GM21390 (cell line): Measurements from ENCODE around the gene ZNF77.
"Not testable (repeated sequence)": the region's sequence is repeated elsewhere in the genome, so short reads cannot be mapped to it uniquely, and the experiment has no call there.

Experiments used
- ATAC-seq: cut with Tn5 transposase; IDR thresholded peaks from one replicate; pipeline ENCODE4 v1.9.1; 2021; ENCODE audit not compliant: unreplicated experiment

Gene ZNF77

DNA sequence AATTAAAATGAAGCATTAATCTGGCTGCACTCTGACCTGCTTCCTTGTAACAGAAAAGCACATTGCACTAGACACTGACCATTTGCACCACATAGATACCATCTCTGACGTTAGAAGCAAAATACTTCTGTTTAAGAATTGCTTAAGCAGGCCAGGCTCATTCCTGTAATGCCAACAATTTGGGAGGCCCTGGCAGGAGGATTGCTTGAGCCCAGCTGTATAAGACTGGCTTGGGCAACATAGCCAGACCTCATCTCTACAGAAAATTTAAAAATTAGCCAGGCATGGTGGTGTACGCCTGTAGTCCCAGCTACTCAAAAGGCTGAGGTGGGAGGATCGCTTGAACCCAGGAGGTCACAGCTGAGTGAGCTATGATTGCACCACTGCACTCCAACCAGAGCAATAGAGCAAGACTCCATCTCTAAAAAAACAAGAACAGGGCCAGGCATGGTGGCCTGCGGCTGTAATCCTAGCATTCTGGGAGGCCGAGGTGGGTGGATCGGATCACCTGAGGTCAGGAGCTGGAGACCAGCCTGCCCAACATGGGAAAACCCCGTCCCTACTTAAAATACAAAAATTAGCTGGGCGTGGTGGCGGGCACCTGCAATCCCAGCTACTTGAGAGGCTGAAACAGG, 25.5 kb upstream of the ZNF77 start:
- ATAC-seq: no peak

DNA sequence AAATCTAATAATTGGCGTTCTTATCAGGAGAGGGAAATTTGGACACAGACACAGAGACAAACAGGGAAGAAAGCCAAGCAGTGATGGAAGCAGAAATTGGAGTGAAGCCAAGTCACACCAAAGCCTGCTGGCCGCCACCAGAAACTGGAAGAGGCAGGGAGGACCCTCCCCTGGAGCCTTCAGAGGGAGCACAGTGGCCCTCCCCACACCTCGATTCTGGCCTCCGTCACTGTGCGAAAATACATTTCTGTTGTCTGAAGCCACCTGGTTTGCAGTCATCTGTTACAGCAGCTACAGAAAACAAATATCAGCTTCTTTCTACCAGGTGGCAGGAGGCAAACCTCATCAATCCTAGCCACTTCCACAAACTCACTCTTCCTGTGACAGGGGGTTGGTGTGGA, 24.3 kb upstream of the ZNF77 start:
- no peak for ATAC-seq

DNA sequence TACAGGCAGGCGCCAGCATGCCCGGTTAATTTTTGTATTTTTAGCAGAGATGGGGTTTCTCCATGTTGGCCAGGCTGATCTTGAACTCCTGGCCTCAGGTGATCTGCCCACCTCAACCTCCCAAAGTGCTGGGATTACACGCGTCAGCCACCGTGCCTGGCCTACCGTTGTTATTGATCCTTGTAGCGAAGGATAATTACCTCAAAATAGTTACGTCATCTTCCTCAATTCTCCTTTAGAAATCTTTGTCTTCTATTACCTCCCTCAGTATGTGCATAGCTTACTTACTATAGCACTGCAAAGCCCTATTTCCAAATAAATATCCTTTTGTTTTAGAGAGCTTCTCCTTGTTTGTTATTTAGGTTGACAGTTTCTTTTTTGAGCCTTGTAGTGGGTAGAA, 23.2 kb upstream of the ZNF77 start:
- ATAC-seq: no peak

DNA sequence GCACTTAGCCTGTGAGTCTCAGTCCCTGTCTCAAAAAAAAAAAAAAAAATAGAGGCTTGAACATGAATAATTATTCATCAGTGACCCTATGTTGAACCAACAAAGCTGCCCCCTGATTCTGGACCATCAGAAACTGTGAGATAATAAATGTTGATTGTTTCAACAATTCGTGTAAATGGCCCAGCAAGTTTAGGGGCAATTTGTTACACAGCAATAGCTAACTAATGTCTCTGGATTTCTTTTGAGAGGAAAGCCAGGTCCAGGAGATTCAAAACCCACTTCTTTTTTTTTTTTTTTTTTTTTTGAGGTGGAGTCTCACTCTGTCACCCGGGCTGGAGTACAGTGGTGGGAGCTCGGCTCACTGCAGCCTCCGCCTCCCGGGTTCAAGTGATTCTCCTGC, 20.1 kb upstream of the ZNF77 start:
- no peak for ATAC-seq

DNA sequence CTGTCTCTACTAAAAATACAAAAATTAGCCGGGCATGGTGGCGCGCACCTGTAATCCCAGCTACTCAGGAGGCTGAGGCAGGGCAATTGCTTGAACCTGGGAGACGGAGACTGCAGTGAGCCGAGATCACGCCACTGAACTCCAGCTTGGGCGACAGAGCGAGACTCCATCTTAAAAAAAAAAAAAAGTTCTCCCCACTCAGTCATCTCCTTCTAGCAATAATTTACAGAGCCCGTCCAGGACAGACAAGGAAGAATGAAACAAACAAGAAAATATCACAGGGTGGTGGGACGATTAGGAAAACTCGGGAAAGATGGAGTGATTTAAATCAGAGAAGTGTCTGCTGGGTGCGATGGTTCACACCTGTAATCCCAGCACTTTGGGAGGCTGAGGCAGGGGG, 18.9 kb upstream of the ZNF77 start:
- ATAC-seq: not testable (repeated sequence)

DNA sequence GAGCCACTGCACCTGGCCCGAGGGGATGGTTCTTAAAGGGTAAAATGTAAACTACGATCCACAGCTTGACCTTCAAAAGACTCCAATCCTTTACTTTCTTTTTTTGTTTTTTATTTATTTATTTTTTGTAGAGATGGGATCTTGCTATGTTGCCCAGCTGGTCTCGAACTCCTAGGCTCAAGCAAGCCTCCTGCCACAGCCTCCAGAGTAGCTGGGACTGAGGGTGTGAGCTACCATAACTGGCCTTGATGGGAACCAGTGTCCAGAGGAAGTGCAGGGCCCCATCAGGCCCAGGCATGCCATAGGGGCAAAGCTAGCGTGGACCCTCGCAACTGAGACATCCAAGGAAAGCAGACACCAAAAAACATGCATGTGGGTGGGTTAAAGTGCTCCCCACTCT, 18.4 kb upstream of the ZNF77 start:
- no peak for ATAC-seq

DNA sequence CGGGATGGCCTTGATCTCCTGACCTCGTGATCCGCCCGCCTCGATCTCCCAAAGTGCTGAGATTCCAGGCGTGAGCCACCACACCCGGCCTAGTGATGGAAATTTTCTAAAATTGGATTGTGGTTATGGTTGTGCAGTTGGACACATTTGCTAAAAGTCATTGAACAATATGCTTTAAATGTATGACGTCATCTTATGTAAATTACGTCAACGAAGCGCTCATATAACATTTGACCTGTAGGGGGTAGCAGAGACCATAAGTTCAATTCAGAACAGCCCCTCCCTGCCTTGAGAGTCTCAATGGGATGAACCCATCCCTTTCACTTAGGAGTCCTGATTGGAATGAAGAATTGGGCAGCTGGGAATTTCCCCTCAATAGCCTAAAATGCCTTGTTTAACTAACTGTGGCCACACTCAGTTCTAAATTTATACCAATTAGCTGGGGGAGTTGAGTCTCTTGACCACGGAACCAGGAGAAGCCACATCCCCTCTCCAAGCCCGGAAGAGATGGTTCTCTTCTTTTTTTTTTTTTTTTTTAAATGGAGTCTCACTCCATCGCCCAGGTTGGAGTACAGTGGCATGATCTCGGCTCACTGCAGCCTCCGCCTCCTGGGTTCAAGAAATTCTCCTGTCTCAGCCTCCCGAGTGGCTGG, 17.4 kb upstream of the ZNF77 start:
- ATAC-seq: no peak

DNA sequence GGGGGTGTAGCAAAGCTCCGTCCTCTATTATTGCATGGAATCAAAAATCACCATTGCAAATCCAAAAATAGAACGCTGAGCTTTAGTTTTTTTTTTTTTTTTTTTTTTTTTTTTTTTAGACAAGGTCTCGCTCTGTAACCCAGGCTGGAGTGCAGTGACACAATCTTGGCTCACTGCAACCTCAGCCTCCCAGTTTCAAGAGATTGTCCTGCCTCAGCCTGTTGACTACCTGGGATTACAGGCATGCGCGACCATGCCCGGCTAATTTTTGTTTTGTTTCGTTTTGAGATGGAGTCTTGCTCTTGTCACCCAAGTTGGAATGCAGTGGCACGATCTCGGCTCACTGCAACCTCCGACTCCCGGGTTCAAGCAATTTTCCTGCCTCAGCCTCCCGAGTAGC, 15.3 kb upstream of the ZNF77 start:
- ATAC-seq: no peak

DNA sequence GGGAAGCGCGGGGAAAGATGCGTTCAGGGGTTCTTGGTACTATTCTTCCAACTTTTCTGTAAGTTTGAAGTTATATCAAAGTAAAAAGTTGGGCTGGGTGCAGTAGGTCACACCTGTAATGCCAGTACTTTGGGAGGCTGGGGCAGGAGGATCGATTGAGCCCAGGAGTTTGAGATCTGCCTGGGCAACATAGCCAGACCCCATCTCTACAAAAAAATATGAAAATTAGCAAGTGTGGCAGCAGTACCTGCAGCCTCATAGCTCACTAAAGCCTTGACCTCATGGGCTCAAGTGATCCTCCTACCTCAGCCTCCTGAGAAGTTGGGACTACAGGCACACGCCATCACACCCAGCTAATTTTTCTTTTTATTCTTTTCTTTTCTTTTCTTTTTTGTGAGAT, 12.4 kb upstream of the ZNF77 start:
- no peak for ATAC-seq

DNA sequence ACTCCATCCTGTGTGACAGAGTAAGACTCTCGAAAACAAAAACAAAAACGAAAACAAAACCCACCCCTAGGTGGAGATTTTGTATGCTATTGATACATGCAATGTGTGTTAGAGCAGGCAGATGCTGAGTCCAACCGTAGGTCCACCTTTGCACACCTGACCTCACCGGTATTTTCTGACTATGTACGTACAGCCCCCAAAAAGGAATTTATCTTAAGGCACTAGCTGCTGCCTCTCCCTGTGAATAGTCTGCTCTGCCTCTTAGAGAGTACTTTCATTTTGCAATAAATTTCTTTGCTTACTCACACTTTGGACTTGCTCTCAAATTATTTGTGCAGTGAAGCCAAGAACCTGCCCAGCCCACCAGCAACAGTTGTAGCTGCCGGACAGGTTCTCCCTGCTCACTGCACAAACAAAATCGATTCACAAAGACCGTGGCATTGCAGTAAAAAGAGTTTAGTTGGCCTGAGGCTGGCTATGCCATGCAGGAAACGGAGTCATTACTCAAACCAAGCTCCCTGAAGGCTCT, 8.2 kb upstream of the ZNF77 start:
- ATAC-seq: no peak

DNA sequence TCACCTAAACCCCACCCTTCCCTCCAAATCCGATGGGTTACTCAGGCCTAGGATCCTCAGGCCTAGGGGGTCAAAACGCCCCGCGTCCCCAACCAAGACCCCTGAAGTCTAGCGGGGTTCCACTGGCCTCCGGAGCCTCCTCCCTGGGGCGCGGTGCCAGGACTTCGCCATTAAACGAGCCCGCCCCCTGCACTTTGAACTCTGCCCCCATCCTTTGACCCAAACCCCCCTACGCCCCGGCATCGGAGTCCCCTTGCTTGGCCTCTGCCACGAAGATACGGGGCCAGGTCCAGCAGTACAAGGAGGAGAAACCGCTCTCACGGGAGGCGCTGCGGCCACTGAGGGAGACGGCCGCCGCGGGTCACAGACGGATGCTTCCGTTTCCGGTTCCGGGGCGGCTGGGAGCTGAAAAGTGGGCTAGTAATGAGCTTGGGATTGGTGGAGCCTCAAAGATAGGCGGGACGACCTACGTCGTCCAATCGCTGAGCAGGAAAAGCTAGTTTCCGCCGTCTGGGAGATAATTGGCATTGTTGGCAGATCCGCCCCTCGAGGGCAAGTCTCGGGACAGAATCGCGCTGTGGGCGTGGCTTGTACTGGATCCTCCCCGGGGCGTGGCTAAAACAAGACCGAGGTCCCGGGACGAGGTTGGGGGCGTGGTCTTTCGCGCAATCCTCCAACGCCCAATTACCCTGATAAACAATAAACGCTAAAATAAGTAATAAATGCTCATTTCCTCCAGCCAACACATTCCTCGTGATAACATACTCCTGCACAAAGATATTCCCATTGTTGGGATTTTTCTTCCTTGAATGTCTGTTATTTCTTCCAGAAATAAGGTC, 5.7 kb upstream of the ZNF77 start:
- peak; percentile 90 for ATAC-seq

DNA sequence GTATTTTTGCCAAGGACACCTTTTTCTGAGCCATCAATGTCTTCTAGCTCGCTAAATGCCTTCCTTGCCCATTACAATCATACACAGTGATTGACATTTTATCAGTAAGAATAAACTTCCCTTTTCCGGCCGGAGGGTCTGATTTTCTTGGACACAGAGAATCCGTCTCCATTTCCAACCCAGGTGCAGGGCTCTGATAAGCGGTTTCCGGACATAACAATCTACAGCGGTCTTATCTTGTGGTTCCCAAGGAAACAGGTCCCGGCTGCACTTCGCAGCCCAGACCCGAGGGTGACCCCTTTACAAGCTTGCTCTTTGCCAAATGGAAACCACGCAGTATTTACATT, 5.1 kb upstream of the ZNF77 start:
- ATAC-seq: no peak

DNA sequence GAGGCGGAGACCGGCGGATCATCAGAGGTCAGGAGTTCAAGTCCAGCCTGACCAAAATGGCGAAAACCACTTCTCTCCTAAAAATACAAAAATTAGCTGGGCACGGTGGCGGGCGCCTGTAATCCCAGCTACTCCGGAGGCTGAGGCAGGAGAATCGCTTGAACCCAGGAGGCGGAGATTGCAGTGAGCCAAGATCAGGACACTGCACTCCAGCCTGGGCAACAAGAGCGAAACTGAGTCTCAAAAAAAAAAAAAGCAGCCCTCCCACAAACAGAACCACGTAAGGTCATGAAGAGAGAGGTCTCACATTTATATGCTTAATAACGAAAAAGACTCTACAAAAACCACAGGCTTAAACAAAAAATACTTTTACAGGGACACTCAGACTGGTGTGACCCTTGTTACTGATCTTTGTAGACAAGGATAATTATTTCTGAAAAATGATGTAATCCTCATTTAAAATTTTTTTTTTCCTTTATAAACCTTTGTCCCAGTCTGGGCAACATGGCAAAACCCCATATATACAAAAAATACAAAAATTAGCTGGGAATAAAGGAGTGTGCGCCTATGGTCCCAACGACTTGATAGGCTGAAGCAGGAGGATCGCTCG, 909 bp upstream of the ZNF77 start:
- no peak for ATAC-seq

DNA sequence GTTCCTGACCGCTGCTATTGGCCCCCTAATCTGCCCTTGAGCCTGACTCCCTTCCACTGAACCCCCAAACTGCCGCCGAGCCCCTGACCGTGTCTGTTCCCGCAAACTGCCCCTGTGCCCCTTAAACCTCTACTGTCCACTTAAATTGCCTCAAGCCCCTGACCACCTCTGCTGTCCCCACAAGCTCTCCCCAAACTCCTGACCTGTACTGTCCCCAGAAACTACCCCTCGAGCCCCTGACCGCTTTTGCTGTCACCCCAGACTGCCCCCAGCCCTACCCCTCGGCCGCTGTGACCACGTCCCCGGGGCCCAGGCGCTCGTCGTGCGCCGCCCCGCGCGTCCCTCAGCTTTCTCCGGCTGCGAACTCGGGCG, 382 bp downstream of the ZNF77 start:
- ATAC-seq: no peak

DNA sequence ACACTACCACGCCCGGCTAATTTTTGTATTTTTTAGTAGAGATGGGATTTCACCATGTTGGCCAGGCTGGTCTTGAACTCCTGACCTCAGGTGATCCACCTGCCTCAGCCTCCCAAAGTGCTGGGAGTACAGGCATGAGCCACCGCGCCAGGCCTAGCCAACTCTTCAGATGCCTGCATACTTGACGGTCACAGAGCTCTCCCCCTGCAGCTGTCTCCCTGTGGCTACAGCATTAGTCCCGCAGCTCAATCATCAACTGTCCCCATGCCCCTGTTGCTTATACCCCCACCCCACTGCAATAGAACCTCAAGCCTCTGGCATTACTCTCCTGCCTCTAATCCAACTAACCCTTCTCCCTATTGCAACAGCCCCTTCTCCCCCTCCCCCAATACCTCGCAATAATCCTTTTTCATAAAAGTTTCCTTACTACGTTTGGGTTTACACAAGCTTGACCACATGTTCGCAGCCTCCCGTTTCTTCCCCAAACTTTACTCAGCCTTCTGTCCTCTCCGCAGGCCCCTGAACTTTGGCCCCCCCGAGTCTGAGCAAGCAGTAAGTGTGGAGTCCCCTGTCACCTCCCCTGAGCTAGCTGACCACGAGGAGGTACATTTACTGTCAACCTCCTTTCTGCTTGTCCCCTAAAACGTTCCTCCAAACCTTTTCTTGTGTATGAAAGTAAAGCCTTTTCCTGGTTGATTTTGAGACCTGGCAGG, 1.7 kb downstream of the ZNF77 start:
- no peak for ATAC-seq

DNA sequence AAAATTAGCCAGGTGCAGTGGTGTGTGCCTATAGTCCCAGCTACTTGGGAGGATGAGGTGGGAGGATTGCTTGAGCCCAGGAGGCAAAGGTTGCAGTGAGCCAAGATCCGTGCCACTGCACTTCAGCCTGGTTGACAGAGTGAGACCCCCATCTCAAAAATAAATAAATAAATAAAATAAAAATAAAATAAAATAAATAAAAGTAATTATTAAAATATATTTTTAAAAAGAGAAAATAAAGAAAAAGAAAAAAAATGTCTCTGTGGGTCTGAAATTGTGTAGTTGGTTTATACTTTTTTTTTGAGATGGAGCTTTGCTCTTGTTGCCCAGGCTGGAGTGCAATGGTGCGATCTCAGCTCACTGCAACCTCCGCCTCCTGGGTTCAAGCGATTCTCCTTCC, 8.9 kb downstream of the ZNF77 start:
- not testable (repeated sequence) for ATAC-seq

DNA sequence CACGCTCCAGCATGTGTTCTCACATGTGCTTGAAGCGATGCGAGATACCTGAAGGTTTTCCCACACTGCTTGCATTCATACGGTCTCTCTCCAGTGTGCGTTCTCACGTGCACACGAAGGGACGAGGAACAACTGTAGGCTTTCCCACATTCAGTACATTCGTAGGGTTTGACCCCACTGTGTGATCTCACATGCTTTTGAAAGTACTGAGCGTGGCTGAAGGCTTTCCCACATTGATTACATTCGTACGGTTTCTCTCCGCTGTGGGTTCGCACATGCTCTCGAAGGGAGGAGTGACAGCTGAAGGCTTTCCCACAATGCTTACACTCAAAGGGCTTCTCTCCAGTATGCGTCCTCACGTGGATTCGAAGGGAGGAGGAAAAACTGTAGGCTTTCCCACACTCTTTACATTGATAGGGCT, 11.3 kb downstream of the ZNF77 start:
- no peak for ATAC-seq

DNA sequence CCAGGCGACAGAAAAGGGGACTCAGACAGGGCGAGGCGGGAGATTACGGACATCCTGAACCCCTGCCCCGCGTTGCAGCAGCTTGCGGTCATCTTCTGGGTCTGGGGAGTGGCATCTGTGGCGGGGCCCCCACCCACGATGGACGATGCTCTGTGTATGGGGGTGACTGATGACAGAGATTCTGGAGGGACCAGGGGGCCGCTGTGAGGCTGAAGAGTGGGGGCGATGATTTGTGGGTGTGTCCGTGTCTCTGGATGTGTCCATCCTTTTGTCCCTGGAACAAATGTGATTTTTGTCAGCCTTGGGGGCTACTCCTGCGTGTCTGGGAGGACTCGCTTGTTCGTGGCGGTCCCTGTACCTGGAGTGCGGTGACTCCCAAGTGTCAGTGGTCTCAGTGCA, 17.7 kb downstream of the ZNF77 start:
- no peak for ATAC-seq

DNA sequence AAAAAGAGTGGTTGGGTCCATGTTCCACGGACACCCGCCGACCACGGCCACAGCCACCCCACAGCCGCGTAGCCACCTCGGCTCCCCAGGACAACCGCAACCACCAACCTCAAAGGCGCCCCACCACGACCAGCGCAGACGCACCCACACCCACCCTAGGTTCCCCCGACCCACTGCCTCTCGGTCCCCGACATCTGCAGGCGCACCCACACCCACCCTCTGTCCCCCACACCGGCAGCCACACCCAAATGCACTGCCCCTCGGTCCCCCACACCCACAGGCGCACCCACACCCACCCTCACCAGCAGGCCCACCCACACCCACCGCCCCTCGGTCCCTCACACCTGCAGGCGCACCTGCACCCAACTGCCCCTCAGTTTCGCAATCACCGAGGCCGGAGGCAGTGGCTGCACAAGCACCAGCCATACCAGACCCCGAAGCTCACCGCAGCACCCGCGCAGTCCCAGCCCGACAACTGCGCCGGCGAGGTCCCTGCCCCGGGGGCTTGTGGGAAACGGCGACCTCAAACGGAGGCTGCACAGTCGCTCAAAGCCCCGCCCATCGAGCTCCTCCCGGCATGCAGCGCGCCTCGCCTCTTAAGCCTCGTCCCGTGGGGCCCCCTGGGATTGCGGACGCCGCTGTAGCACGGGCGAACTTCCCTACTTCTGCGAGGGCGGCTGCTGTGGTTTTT, 18.3 kb downstream of the ZNF77 start:
- ATAC-seq: no peak

DNA sequence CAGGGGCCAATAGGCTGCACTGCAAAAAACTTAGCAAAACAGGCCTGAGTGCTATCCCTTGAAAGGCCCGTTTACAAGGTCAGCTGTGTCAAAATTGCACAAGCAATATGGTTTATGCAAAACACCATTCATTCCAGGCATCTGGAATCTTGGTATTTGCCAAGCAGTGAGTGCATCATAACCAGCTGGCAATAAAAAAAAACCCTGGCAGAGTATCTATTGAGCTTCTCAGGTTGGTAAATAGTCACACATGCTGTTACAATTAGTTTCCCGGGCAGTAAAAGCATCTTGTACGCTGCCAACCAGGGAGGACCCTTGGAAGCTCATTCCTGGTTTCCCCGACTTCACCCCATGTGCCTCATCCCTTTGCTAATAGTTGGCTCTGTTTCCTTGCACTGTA, 21.3 kb downstream of the ZNF77 start:
- no peak for ATAC-seq

DNA sequence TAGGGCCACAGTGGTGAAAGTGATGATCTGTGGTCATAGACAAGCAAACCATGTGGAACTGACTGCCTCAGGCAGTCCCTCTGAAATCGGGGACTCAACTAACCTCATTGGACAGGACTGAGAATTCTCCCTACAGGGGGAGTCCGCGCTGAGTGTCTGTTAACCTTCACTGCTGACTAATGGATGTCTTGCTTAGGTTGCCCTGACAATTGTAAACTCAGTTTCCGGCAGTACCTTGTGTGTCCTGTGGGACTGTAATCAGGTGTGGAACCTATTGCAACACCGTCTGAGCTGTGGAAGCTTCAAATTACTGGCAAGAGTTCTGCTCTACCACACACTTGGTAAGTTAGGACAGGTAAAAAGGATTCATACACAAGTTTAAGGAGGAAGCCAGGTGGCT, 21.8 kb downstream of the ZNF77 start:
- no peak for ATAC-seq
